ENCODE measurements around the gene ARHGAP24. TPM values are rescaled to one million over a fixed set of nuclear protein-coding genes. Genes with fewer than 3 reads are reported as not detected.

ARHGAP24 gene
- total RNA-seq, 1 donor from 2014 or later, result 17.8 TPM

- Mint-ChIP-seq H3K36me3 (ENCODE audit: insufficient read depth) (no peaks in the 10 kb centered on the region), H3K27ac (no peak overlapping the region), H3K9me3 (ENCODE audit: low read depth) (no peaks in the 10 kb centered on the region), H3K4me3 (ENCODE audit: low read depth) (no peak overlapping the region), H3K27me3 (no peaks in the 10 kb centered on the region), H3K4me1 (ENCODE audit: low read depth) (peaks cover 8% of the 10 kb centered on the region)
- DNase-seq (ENCODE audit: low spot score, unreplicated experiment), result no peak
- TF ChIP-seq CTCF (IDR thresholded peaks at IDR 0.05; ENCODE audit: unreplicated experiment), result no peak
These were observed 301.1 kb downstream of the ARHGAP24 start for GRCh38 chr4:85776096-85776495.

- TF ChIP-seq CTCF (IDR thresholded peaks at IDR 0.05; ENCODE audit: unreplicated experiment), result no peak
- H3K4me3 Mint-ChIP-seq (ENCODE audit: low read depth), result no peak overlapping the region
- DNase-seq (ENCODE audit: low spot score, unreplicated experiment), result no peak
- H3K27me3 Mint-ChIP-seq, result no peaks in the 10 kb centered on the region
- H3K27ac Mint-ChIP-seq, result no peak overlapping the region
- no peaks in the 10 kb centered on the region for H3K9me3 Mint-ChIP-seq (ENCODE audit: low read depth)
- H3K36me3 Mint-ChIP-seq (ENCODE audit: insufficient read depth), result no peaks in the 10 kb centered on the region
- peaks cover 8% of the 10 kb centered on the region for H3K4me1 Mint-ChIP-seq (ENCODE audit: low read depth)
These were observed 301.6 kb downstream of the ARHGAP24 start for GRCh38 chr4:85776579-85776978.

- peaks cover 8% of the 10 kb centered on the region for H3K4me1 Mint-ChIP-seq (ENCODE audit: low read depth)
- no peaks in the 10 kb centered on the region for H3K9me3 Mint-ChIP-seq (ENCODE audit: low read depth)
- H3K27ac Mint-ChIP-seq, result no peak overlapping the region
- H3K36me3 Mint-ChIP-seq (ENCODE audit: insufficient read depth), result no peaks in the 10 kb centered on the region
- no peaks in the 10 kb centered on the region for H3K27me3 Mint-ChIP-seq
- no peak for TF ChIP-seq CTCF (IDR thresholded peaks at IDR 0.05; ENCODE audit: unreplicated experiment)
- DNase-seq (ENCODE audit: low spot score, unreplicated experiment), result no peak
- no peak overlapping the region for H3K4me3 Mint-ChIP-seq (ENCODE audit: low read depth)
These were observed 303.1 kb downstream of the ARHGAP24 start for GRCh38 chr4:85777908-85778631.

- no peaks in the 10 kb centered on the region for H3K27me3 Mint-ChIP-seq
- H3K36me3 Mint-ChIP-seq (ENCODE audit: insufficient read depth), result no peaks in the 10 kb centered on the region
- no peak for DNase-seq (ENCODE audit: low spot score, unreplicated experiment)
- TF ChIP-seq CTCF (IDR thresholded peaks at IDR 0.05; ENCODE audit: unreplicated experiment), result no peak
- H3K9me3 Mint-ChIP-seq (ENCODE audit: low read depth), result no peaks in the 10 kb centered on the region
- H3K4me1 Mint-ChIP-seq (ENCODE audit: low read depth), result peaks cover 8% of the 10 kb centered on the region
- H3K4me3 Mint-ChIP-seq (ENCODE audit: low read depth), result no peak overlapping the region
- H3K27ac Mint-ChIP-seq, result no peak overlapping the region
These were observed 303.7 kb downstream of the ARHGAP24 start for GRCh38 chr4:85778632-85779131.

GRCh38 chr4:85779165-85779564 lies 304.2 kb downstream of the ARHGAP24 start:
- no peaks in the 10 kb centered on the region for H3K9me3 Mint-ChIP-seq (ENCODE audit: low read depth)
- H3K36me3 Mint-ChIP-seq (ENCODE audit: insufficient read depth), result no peaks in the 10 kb centered on the region
- no peak overlapping the region for H3K27ac Mint-ChIP-seq
- H3K4me1 Mint-ChIP-seq (ENCODE audit: low read depth), result peaks cover 5% of the 10 kb centered on the region
- TF ChIP-seq CTCF (IDR thresholded peaks at IDR 0.05; ENCODE audit: unreplicated experiment), result no peak
- H3K27me3 Mint-ChIP-seq, result no peaks in the 10 kb centered on the region
- no peak for DNase-seq (ENCODE audit: low spot score, unreplicated experiment)
- no peak overlapping the region for H3K4me3 Mint-ChIP-seq (ENCODE audit: low read depth)

Data from progenitor cell of endocrine pancreas (in vitro differentiated cells).